GM12875 (cell line): ENCODE data around the gene APOL4.
"Not testable (repeated sequence)": the region's sequence is repeated elsewhere in the genome, so short reads cannot be mapped to it uniquely, and the experiment has no call there.

ENCODE experiments used
- H3K4me3 ChIP-seq: one replicate; pipeline ENCODE4 v1.5.1; 2011; ENCODE audit warnings: low read depth, low read length, control low read depth
- CTCF ChIP-seq: IDR thresholded peaks from 2 replicates; pipeline ENCODE4 v1.5.1; 2011; ENCODE audit warnings: low read depth, mild to moderate bottlenecking, control low read depth, inconsistent platforms, low read length, moderate library complexity, borderline replicate concordance; ENCODE audit not compliant: insufficient read depth

APOL4 gene

GRCh38 chr22:36156119-36156514, 45.5 kb downstream of the APOL4 start:
- no peak overlapping the region for H3K4me3 ChIP-seq
- TF ChIP-seq CTCF: no peak

- no peak overlapping the region for H3K4me3 ChIP-seq
- TF ChIP-seq CTCF: no peak
These were observed 45.9 kb downstream of the APOL4 start for GRCh38 chr22:36155702-36156101.

GRCh38 chr22:36154423-36154945, 47.1 kb downstream of the APOL4 start:
- H3K4me3 ChIP-seq: no peak overlapping the region
- no peak for TF ChIP-seq CTCF

- no peak for TF ChIP-seq CTCF
- H3K4me3 ChIP-seq: no peak overlapping the region
These were observed 47.8 kb downstream of the APOL4 start for GRCh38 chr22:36153501-36154422.

GRCh38 chr22:36152821-36153220, 48.8 kb downstream of the APOL4 start:
- H3K4me3 ChIP-seq: not testable (repeated sequence)

GRCh38 chr22:36152088-36152487, 49.5 kb downstream of the APOL4 start:
- no peak overlapping the region for H3K4me3 ChIP-seq
- no peak for TF ChIP-seq CTCF

- no peak for TF ChIP-seq CTCF
- no peak overlapping the region for H3K4me3 ChIP-seq
These were observed 50.5 kb downstream of the APOL4 start for GRCh38 chr22:36151006-36151595.
